Measurements from ENCODE around the gene MFAP4.

MFAP4 gene

DNA sequence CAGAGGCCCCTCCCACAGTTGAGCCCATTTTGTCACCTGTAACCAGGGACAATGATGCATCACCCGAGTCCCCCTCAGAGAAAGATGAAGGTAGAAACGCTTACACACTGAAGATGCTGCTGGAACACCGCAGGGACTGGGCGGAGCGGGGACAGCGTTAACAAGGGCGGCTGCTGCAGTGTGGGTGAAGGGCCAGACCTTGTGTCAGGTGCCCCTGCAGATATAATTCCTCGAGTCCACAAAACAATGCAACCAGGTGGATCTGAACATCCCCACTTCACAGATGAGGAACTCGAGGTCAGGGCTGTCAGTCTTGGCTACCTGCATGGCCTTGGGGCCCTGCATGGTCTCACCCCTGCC lies 15.0 kb downstream of the MFAP4 start:
- no peak for DNase-seq

DNA sequence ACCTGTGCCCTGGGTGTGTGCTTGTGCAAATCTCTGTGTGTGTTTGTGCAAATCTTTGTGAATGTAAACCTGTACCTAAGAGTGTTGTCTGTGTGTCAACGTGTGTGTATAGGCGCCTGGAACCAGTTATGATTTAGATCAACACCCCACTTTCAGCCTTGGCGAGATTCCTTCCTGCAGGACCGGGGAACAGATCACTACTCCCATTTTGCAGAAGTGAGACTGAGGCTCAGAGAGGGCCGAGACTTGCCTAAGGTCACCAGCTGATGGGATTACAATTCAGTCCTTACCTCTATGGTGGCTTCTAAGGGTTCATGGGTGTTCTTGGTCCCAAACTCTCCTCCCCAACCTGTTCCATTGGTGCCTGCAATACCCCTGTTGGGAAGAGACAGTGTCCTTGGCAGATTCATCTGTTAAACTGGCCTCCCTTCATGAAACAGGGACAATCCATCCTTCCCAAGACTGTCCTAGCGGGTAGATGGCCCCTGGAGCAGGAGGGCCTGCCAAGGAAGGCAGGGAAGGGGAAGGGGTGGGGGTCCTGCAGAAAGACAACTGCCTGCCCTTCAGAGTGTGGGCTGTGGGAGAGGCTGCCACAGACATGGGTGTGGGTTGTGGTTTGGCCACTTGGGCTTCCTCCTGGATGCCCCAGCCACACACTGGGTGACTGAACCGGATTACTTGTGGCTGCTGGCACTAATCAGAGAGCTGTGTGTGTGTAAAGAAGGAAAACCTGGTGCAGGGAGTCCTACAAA lies 15.6 kb downstream of the MFAP4 start:
- no peak for DNase-seq

DNA sequence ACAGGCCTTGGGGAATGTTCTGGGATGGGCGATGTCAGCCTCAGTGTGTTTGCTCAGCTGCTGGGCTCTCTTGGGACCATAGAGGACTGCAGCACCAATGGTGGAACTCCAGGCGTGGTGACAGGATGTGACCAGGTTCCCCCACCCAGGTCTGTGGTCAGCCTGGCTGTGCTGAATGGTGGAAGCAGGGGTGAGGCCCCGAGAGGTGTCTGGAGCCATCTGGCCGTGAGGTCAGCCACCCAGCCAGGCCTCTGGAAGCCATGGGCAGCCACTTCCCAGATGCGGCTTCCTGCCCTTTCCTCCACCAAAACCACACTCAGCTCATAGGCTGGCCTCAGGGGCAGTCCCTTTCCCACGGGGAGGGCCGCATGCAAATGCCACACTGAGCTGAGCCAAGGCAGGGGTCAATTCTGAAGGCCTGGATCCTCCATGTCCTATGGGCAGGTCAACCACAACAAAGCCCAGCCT lies 16.5 kb downstream of the MFAP4 start:
- DNase-seq: no peak

DNA sequence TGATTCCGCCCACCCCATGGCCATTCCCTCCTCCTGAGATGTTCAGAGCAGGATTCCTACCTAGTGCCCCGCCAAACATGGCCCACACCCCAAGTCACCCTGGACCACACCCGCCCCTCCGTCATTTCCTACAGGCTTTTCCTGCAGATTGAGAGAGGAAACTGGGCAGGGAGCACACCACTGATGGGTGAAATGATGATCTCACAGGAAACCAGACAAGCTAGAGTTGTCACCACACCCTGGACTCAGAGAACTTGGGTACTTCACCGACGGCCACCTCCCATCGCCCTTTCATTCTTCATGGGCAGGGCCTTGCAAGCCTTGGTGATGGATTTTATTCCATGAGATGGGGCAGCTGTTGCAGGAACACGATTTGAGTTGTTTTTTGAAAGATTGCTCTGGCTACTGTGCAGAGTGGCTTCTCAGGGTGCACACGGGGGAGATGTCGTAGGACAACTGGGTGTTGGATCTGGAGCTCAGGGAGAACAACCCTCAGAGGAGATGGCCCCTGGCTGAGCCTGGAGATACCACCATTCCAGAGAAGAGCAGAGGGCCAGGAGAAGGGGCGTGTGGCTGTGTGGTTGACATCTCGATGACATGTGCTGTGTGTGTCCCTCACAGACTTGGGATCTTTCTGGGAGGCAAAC lies 17.0 kb downstream of the MFAP4 start:
- no peak for DNase-seq

DNA sequence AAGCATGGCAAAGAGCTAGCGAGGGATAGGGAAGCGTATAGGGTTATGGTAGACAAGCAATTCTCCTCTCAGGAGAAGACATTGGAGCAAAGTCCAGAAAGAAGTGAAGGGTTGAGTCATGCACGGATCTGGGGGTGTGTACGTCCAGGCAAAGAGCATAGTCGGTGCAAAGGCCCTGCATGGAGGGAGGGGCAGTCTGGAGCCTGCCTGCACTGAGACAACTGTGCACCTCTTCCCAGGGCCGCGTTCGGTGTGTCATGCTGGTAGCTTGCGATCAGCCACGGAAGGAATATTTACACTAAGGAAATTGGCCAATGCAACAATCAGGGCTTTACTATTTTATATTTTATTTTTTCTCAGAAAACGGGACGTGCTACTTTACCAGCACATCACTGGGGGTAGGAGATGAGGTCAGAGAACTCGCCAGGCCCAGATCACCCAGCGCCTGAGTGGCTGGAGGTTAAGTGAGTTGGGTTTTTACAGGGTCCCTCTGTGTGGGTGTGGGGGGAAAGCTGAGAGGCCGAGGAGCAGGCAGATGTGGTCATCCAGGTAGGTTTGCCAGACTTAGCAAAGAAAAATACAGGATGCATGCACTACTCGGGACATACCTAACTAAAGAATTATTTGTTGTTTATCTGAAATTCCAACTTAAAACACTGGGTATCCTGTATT lies 17.7 kb downstream of the MFAP4 start:
- DNase-seq: no peak

DNA sequence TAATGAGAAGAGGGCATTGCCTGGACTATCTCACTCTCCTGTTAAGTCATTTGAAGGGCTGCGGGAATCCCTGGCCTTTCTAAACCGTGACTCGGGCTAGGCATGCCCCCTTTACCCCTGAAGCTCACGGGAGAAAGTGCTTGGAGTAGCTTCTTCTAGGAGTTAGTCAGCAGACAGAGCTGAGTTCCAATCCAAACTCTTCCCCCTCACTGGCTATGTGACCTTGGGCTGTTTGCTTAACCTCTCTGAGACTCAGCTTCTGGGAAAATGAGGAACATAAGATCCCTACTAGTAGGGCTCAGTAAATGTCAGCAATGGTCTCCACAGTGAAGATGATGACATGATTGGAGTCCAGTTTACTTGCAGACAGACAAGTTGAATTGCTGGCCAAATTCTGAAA lies 18.8 kb downstream of the MFAP4 start:
- no peak for DNase-seq

DNA sequence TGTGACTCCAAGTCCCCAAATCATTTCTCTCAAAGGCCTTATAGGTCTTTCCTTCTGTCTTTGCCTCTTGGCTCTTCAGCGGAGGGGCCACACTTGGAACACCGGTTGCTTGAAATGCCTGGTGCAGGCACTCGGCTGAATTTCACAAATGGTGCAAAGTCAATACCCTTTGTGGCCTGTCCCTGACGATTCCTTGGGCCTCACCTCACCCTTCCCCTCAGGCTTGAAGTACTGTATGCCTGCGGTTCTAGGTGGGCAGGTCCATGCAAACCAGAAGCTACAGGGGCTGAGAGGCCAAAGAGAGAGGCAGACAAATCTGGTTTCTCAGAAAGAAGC lies 20.4 kb downstream of the MFAP4 start:
- DNase-seq: no peak

DNA sequence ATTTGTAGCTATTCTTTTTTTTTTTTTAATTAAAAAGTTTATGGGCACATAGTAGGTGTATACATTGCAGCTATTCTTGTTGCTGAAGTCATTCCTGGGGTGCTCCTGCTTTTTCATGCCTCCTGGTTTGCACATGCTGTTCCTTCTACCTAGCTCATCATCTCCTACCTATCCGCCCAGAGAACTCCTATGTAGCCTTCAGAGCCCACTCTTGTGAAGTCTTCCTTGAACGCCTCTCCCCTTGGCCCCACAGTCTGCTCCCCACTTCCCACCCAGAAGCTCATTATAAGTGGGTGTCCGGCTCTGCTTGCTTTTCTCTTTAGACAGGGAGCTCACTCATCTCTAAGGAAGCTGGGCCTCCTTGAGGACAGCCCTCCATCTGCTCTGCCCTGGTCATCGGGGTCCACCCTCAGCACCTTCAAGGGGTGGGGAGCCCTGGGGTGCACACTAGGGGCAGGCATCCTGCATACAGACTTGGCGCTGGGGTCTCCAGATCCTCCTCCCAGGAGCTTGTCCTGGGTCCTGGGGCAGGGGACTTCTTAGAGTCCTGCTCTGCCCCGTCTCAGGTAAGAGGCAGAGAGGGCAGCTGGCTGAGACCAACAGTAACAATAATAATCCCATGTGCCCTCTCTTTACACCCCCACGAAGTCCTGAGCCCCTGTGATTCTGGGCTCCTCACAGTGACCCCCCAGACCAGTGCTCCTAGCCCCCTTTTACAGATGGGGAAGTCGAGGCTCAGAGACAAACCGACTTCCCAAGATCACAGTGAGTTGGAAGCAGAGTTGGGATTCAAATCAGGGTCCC lies 21.0 kb downstream of the MFAP4 start:
- no peak for DNase-seq

DNA sequence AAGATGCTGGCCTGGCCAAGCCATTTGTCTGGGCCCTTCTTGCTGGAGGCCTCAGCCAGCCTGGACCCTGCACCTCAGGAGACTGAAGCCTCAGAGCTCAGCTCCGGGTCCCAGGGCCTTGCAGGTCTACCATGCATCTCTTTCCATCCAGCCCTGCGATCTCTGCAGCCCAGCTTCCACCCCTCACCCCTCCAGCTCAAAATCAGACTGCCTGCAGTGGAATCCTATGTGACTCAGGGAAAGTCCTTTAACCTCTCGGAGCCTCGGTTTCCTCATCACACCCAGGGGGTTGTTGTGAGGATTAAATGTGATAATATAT lies 21.5 kb downstream of the MFAP4 start:
- DNase-seq: no peak

DNA sequence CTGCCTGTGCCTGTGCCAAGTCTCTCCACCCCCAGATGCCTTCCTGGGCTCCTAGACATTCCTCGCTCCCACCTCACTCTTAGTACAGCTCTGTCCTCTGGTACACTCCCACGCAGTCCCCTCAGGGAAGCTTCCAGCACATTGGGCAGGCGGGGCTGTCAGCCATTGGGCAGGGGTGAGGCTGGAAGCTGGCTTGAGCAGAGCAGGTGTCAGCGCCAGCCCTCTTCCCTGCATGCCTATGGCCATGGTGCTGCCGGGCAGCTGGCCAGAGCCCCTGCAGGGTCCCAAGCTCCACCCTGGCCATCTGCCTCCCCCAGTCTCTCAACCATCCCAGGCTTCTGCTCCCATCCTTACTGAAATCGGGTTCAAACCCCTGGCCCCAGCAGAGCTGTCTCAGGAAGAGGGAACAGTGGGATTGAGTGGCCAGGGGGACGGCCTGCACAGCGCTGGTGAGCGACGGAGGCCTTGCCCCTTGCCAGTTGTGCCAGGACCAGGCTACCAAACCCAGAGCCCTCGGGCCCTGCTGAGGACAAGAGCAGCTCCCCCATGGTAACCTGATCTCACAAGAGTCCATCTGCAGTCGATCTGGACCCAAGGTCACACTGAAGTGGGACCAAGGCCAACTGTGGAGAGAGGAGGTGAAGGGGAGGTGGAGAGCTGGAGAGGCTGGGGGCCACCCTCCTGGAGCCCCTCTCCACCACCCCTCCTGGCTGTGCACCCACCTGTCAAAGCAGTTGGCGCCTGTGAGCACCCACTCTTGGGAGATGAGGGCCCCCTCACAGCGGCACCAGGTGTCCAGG lies 22.1 kb downstream of the MFAP4 start:
- DNase-seq: peak in 17 of 58 donors; percentile 18 to 78 (median 43)

DNA sequence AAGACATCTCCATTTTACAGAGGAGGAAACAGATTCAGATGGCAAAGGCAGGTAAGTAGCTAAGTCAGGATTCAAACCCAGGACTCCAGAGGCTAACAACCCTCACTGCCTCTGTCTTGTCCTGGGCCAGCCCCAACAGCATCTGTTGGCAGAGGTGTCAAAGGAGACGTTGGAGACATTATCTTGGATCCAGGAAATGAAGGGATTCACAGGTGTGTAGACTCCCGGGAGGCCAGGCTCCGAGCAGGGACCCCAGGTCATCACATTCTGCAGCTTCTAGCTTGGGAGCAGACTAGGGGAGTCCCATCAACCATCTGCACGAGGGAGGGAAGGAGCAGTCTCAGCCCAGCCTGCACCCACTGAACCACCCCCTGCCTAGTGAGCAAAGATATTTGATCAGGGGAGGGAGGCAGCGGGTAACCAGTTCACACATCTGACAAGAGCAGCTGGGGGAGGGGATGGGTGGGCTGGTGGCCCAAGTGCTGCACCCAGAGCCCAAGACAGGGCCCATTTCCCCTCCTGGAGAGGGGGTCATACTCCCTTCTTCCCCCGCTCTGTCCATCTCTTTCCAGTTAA lies 23.4 kb downstream of the MFAP4 start:
- no peak for DNase-seq

DNA sequence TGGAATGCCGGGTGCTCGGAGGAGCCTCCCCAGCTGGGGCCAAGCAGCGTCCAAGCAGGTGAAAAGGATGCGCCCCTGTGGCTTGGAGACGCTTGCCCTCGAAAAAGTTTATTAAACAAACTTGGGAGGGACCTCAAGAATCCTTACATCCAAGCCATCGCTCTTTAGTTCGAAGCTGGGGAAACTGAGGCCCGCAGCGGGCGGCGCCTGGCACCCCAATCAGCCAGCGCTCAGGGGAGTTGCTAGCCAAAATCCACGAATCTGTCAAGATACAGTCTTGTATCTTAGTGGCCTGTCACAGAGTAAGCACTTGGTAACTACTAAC lies 23.9 kb downstream of the MFAP4 start:
- DNase-seq: no peak

DNA sequence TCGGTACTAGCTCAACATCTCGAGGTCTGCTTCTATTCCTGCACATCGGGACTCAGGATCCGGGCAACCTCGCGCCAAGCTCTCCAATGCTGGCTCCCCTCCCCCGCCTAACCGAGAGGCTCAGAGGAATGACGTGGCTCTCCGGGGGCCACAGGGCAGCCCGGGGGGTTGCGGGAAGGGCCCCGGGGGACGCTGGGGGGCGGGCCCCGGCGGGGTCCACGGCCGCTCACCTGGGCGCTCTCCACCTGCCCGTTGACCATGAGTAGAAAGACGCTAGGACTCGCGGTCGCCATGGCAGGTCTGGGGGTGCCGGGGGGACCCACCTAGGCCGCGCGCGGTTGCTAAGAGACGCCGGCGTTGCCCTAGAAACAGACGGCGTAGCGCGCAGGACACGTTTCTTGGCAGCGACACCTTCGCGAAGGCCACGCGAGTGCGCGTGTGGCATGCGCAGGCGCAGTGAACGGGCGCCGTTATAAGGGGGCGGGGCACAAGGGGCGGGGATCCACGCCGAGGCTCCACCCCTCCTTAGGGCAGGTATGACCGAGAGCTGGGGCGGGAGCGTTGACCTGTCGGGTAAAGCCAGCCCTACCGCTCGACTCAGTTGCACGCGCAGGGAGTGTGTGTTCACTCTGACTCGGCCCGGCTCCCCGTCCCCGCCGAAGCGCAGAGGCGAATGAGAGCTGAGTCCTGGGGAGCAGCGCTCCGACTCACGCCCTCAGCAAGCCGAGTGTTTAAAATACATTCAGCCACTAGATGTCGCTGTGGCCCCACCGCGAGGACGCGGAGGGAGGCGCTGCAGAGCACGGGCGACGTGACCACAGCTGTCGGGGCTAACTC lies 24.5 kb downstream of the MFAP4 start, which contains the start of gene B9D1:
Gene B9D1 (minus strand): TSS at position 447 of the 837 bp plus-strand sequence. CDS start 154 bp downstream, at position 293.
- DNase-seq: peak; percentile 77 to 99 (median 94)

DNA sequence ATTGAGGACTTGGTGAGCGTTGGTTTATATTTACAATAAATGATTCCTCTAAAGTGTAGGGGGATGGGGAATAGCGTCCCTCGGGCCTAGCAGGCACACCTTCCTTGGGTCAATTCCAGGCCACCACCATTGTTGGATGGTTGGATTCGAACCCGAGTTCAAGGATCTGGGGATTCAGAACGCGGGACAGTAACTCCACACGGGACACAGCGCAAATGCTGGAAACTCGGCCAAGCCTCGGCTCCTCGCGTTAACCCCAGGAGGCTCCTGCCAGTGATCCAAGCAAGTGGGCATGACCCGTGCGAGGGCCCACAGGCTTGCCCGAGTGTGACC lies 25.1 kb downstream of the MFAP4 start:
- no peak for DNase-seq

DNA sequence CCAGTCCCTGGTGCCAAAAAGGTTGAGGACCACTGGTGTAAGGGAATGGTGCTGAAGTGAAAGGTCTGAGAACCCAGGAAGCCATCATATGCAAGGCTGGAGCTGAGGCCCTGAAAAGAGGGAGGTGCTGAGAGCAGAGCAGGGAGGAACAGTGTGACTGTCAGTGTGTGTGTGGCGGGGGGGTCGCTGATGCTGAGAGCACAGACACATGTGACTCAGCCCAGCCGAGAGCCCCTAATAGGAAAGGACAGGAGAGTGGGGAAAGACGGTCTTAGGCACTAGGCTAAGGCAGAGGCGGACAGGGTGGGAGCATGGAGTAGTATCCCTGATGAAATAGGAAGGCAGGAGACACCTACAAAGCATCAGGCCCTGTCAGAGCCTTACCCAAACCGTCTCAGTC lies 25.7 kb downstream of the MFAP4 start:
- DNase-seq: no peak

DNA sequence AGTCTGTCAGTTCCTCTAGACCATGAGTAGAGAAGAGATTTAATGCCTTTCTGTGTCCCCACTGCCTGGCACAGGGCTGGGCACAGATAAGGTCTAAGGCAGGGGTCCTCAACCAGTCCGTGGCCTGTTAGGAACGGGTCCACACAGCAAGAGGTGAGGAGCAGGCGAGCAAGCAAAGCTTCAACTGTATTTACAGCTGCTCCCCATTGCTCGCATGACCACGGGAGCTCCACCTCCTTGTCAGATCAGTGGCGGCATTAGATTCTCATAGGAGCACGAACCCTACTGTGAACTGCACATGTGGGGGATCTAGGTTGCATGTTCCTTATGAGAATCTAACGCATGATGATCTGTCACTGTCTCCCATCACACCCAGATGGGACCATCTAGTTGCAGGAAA lies 26.2 kb downstream of the MFAP4 start:
- DNase-seq: no peak

DNA sequence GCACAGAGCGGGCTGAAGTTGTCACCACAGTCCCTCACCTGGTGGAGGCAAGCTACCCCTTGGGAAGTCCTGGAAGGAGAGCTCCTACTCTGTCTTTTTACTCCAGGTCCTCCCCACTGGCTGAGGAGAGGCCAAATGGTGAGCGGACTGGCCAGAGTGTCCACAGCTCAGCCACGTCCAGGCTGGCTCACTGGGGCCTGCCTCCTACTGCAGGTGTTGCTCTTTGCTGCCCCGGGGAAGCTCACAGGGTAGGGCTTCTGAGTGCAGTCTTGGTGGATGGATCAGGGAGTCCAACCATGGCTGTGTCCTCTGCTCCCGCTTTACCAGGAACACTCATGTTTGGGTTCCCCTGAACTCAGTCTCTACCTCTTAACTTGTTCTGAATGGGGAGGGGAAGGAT lies 27.1 kb downstream of the MFAP4 start:
- DNase-seq: no peak

DNA sequence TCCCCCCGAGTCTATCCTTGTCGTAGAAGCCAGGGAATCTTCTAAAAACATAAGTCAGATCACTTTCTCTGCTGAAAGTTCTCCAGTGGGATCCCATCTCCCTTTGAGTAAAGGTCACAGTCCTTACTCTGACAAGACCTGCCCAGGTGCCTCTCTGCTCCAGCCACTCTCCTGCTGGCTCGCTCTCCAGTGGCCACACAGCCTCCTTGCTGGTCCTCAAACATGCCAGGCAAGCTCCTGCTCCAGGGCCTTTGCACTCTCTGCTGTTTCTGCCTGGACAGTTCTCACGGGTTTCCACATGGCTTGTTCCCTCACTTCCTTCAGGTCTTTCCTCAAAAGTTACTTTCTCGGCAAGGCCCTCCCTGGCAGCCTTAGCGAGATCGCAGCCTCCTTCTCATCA lies 27.8 kb downstream of the MFAP4 start:
- no peak for DNase-seq

DNA sequence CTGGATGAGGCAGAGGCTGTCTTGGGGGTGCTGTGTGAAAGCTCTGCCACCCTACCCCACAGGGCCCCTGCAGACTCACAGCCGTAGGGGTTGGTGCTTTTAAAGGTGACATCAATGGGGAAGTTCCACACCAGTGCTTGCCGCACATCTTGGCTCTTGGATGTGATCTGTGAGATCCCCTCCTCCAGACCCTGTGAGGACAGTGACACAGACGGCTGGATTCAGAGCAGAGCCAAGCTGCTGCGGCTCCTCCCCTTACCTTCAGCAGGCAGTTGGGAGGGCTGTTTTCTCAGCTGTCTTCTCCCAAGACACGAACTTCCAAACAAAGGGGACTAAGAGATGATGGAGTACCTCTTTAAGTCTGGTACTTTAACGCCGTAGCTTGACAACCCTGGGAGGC lies 29.2 kb downstream of the MFAP4 start:
- DNase-seq: no peak

DNA sequence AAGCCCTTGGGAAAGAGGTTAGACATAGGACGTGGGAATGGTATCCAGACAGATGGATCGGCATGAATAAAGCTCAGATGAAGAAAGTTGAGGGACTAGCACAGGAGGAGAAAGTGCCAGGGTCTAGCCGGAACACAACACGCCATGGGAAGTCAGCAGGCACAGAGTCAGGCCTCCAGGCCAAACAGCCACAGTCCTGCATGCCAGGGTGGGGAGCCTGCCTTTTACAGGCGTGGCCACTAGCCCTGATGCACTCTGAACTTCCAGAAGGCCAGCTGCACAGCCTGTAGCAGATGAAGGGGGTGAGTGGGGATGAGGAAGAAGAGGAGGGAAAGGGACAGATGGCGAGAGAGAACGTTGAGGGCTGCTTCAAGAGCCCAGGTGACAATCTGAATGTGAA lies 29.6 kb downstream of the MFAP4 start:
- DNase-seq: no peak

Data from anterior cingulate cortex (tissue), 58 donors.